HG02885 (cell line): ENCODE results near the gene RFC3.
"Not testable (repeated sequence)": the region's sequence is repeated elsewhere in the genome, so short reads cannot be mapped to it uniquely, and the experiment has no call there.

ENCODE experiments used
- ATAC-seq: cut with Tn5 transposase; IDR thresholded peaks from one replicate; pipeline ENCODE4 v1.9.1; 2021; ENCODE audit warnings: mild to moderate bottlenecking; ENCODE audit not compliant: unreplicated experiment, poor library complexity

Gene RFC3

GRCh38 chr13:33817901-33818706 is at the start of gene RFC3:
RFC3 (plus strand) TSS chr13:33818149; CDS start chr13:33818179, 30 bp downstream.
- ATAC-seq: peak; percentile 95

- no peak for ATAC-seq
Observed at GRCh38 chr13:33771296-33771695, 46.7 kb upstream of the RFC3 start.

- no peak for ATAC-seq
Observed at GRCh38 chr13:33773790-33774462, 44.0 kb upstream of the RFC3 start.

GRCh38 chr13:33775339-33776108 is 42.4 kb upstream of the RFC3 start:
- ATAC-seq: no peak

- ATAC-seq: no peak
Observed at GRCh38 chr13:33776239-33776881, 41.6 kb upstream of the RFC3 start.

- ATAC-seq: no peak
Observed at GRCh38 chr13:33782631-33783030, 35.3 kb upstream of the RFC3 start.

GRCh38 chr13:33783212-33783611 is 34.7 kb upstream of the RFC3 start:
- ATAC-seq: not testable (repeated sequence)

GRCh38 chr13:33784738-33785137 is 33.2 kb upstream of the RFC3 start:
- no peak for ATAC-seq

GRCh38 chr13:33785384-33785783 is 32.6 kb upstream of the RFC3 start:
- ATAC-seq: no peak

- peak; percentile 71 for ATAC-seq
Observed at GRCh38 chr13:33787051-33787591, 30.8 kb upstream of the RFC3 start.

- ATAC-seq: no peak
Observed at GRCh38 chr13:33789066-33789606, 28.8 kb upstream of the RFC3 start.

- ATAC-seq: no peak
Observed at GRCh38 chr13:33789739-33790138, 28.2 kb upstream of the RFC3 start.

- no peak for ATAC-seq
Observed at GRCh38 chr13:33793726-33794125, 24.2 kb upstream of the RFC3 start.

GRCh38 chr13:33794576-33794975 is 23.4 kb upstream of the RFC3 start:
- no peak for ATAC-seq

GRCh38 chr13:33796095-33796494 is 21.9 kb upstream of the RFC3 start:
- no peak for ATAC-seq

- ATAC-seq: peak; percentile 71
Observed at GRCh38 chr13:33797622-33798021, 20.3 kb upstream of the RFC3 start.

- no peak for ATAC-seq
Observed at GRCh38 chr13:33798023-33798422, 19.9 kb upstream of the RFC3 start.

GRCh38 chr13:33799950-33800592 is 17.9 kb upstream of the RFC3 start:
- no peak for ATAC-seq

GRCh38 chr13:33800646-33801186 is 17.2 kb upstream of the RFC3 start:
- ATAC-seq: no peak
